ENCODE measurements around the gene IFI30. TPM values are rescaled to one million over a fixed set of nuclear protein-coding genes. Genes with fewer than 3 reads are reported as not detected.

IFI30 gene
- total and polyA plus RNA-seq, 7 donors: 9.1 to 412 (median 45.7) TPM

- DNase-seq: no peak
These were observed 44.5 kb downstream of the IFI30 start for GRCh38 chr19:18218159-18218558.

GRCh38 chr19:18218600-18218999 lies 45.0 kb downstream of the IFI30 start:
- TF ChIP-seq POLR2AphosphoS5 (IDR thresholded peaks at IDR 0.05): no peak
- TF ChIP-seq POLR2A (IDR thresholded peaks at IDR 0.05): no peak
- TF ChIP-seq CTCF (IDR thresholded peaks at IDR 0.05): no peak
- TF ChIP-seq EP300 (IDR thresholded peaks at IDR 0.05): no peak
- intact Hi-C loops (cut with DNase I): no loop called here

More at GRCh38 chr19:18218159-18218558, 44.5 kb downstream of the IFI30 start:
- Histone ChIP-seq H3K27me3 (peaks cover 0 to 20% (median 17%) of the 10 kb centered on the region in 3 donors), H3K9me3 (no peaks in the 10 kb centered on the region), H3K27ac (no peak overlapping the region), H3K36me3 (no peaks in the 10 kb centered on the region), H3K4me1 (no peaks in the 10 kb centered on the region), H3K4me3 (no peak overlapping the region)
- intact Hi-C loops (cut with DNase I): no loop called here
- TF ChIP-seq EP300 (IDR thresholded peaks at IDR 0.05) (no peak), CTCF (IDR thresholded peaks at IDR 0.05) (no peak), POLR2AphosphoS5 (IDR thresholded peaks at IDR 0.05) (no peak), POLR2A (IDR thresholded peaks at IDR 0.05) (no peak)
- 78 to 88% methylated on average over 17 of the region's 17 CpGs for WGBS, 2 donors

DNA sequence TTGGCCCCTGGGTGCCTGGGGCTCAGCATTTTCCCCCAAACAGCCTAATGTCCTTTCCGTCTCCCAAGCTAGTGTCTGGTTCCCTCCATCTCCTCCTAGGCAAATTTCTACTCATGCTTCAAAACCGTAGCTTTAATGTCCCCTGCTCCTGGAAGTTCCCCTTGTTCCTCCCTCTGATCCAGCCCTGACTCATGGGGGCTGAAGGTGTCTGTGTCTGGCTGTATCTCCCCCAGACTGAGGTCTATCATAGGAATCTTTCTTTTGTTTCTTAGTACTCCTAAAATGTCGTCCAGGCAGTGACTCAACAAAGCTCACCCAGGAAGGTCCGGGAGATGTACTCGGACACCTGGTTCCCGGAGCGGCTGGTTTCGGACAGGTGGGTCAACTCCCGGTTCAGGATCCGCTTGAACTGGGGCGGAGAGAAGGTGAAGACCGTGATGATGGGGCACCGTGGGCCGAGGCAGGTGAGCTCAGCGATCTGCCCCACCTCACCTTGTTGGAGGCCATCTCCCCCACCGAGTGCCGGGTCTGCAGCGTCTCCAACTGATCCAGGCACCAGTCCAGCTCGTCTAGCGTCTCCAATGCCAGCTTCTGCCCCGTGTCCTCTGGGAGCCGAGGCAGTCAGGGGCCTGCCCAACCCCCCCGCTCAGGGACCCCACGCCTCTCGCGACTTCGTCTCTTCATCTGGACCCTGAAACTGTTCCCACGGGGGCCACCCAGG lies 46.5 kb downstream of the IFI30 start:
- H3K4me3 ChIP-seq: no peak overlapping the region
- TF ChIP-seq POLR2AphosphoS5 (IDR thresholded peaks at IDR 0.05) (no peak), EP300 (IDR thresholded peaks at IDR 0.05) (no peak), CTCF (IDR thresholded peaks at IDR 0.05) (no peak), POLR2A (IDR thresholded peaks at IDR 0.05) (no peak)
- no peaks in the 10 kb centered on the region for H3K36me3 ChIP-seq
- H3K9me3 ChIP-seq: no peaks in the 10 kb centered on the region
- H3K27me3 ChIP-seq: peaks cover 0 to 25% (median 21%) of the 10 kb centered on the region in 3 donors
- 55 to 71% methylated on average over 28 of the region's 28 CpGs for WGBS, 2 donors
- H3K27ac ChIP-seq: no peak overlapping the region
- DNase-seq: no peak
- intact Hi-C loops (cut with DNase I): no loop called here
- H3K4me1 ChIP-seq: peaks cover 0 to 12% (median 11%) of the 10 kb centered on the region in 4 donors

More at GRCh38 chr19:18218600-18218999, 45.0 kb downstream of the IFI30 start:
- DNase-seq: no peak
- Histone ChIP-seq H3K27me3 (peaks cover 0 to 20% (median 17%) of the 10 kb centered on the region in 3 donors), H3K4me3 (no peak overlapping the region), H3K27ac (no peak overlapping the region), H3K36me3 (no peaks in the 10 kb centered on the region), H3K9me3 (no peaks in the 10 kb centered on the region), H3K4me1 (no peaks in the 10 kb centered on the region)
- 92 to 94% methylated on average over 3 of the region's 3 CpGs for WGBS, 2 donors

GRCh38 chr19:18220632-18221275 lies 47.1 kb downstream of the IFI30 start:
- no peak overlapping the region for H3K4me3 ChIP-seq
- peaks cover 0 to 19% (median 17%) of the 10 kb centered on the region in 4 donors for H3K4me1 ChIP-seq
- TF ChIP-seq CTCF (IDR thresholded peaks at IDR 0.05) (no peak), EP300 (IDR thresholded peaks at IDR 0.05) (no peak), POLR2A (IDR thresholded peaks at IDR 0.05) (no peak), POLR2AphosphoS5 (IDR thresholded peaks at IDR 0.05) (no peak)
- H3K27me3 ChIP-seq: peaks cover 0 to 32% (median 25%) of the 10 kb centered on the region in 3 donors
- H3K9me3 ChIP-seq: no peaks in the 10 kb centered on the region
- 2 to 9% methylated on average over 33 of the region's 33 CpGs for WGBS, 2 donors
- intact Hi-C loops (cut with DNase I): no loop called here
- no peak overlapping the region for H3K27ac ChIP-seq
- no peaks in the 10 kb centered on the region for H3K36me3 ChIP-seq
- DNase-seq: no peak
